ENCODE data around the gene GET4. TPM values are rescaled to one million over a fixed set of nuclear protein-coding genes. Genes with fewer than 3 reads are reported as not detected.

Gene GET4
- total RNA-seq, result 58.3 TPM

DNA sequence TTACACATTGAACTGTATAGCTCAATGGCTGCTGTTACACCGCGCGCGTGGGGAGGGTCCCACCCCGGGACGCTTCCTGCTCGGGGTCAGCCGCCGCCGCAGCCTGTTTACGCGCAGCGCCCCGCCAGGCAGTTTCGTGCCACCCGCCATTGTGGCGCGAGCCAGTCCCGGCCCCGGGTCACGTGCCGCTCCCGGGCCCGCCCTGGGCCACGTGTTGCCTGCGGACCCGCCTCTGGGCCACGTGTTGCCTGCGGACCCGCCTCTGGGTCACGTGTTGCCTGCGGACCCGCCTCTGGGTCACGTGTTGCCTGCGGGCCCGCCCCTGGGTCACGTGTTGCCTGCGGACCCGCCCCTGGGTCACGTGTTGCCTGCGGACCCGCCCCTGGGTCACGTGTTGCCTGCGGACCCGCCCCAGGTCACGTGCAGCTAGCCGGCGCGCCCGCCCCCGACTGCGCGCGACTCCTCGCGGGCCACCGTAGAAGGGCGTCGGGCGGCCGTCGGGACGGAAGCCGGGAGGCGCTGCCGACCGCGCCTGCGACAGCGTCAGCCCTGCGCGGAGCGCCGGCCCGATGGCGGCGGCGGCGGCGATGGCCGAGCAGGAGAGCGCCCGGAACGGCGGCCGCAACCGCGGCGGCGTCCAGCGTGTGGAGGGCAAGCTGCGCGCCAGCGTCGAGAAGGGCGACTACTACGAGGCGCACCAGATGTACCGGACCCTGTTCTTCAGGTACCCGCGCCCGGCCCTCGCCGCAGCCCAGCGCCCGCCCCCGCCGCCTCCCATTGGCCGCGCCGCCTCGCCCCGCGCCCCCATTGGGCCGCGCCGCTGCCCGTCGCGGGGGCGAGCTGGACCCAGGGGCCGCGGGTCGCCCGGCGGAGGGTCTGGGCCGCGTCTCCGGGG lies at the start of gene GET4:
TSS of gene GET4 (plus strand) at position 478 of the 895 bp plus-strand sequence. CDS start at position 570, 92 bp downstream.
- peak; percentile 97 for DNase-seq

DNA sequence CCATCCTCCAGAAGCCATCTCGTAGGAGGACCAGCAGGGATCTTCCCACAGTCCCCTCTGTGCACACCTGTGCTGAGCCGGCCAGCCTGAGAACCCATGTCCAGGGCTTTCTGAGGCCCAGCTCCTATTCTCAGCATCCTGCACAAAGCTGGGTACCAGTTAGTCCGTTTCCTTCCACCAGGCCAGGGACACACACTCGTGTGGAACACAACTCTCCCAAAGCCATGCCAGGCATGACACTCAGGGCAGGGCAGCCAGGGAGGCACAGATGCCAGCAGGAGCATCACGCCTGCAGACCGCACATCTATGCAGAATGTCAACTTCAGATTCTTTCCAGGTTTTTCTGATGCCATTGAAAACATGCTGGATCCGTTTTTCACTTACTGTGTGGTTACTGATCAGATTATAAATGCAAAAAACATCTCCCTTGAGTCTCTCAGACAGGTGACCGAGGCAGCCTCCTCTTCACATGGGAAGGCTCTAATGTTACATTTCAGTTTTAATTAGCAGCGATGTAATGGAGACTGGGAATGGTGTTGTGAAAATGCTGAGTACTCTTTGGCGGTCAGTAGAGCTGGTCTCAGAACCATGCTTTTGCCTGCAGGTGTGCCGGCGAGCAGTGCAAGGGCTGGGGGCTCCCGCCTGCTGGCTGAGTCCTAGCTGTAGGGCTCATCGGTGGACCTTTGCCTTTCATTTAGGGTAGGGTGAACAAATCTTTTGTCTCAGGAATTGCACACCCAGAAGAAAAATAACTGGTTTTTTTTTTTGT lies 47.4 kb upstream of the GET4 start:
- no peak for DNase-seq

GRCh38 chr7:830069-830468 lies 46.3 kb upstream of the GET4 start:
- DNase-seq, result no peak

- DNase-seq, result peak; percentile 88
These were observed 44.7 kb upstream of the GET4 start for GRCh38 chr7:831596-832166.

- peak; percentile 77 for DNase-seq
These were observed 44.0 kb upstream of the GET4 start, which contains the start of gene SUN1 for GRCh38 chr7:832167-832967. Gene SUN1 (plus strand): TSS chr7:832476. CDS start chr7:832525, 49 bp downstream.

DNA sequence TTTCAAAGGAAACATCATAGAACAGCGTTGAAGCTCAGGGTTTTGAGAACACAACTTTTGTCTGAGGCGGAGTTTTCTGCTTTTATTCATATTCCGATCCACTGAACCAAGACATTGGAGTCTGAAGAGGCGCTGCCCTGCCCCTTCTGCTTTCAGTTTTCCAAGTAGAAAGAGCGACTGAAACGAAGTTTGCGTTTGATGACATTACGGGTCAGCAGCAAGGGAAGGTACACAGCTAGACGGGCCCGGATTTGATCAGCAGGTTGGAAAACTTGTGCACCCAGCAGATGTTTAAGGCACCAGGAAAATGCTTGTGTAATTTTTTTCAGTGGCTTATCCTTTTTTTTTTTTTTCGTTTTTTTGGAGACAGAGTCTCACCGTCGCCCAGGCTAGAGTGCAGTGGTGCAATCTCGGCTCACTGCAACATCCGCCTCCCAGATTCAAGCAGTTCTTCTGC lies 43.4 kb upstream of the GET4 start:
- no peak for DNase-seq

DNA sequence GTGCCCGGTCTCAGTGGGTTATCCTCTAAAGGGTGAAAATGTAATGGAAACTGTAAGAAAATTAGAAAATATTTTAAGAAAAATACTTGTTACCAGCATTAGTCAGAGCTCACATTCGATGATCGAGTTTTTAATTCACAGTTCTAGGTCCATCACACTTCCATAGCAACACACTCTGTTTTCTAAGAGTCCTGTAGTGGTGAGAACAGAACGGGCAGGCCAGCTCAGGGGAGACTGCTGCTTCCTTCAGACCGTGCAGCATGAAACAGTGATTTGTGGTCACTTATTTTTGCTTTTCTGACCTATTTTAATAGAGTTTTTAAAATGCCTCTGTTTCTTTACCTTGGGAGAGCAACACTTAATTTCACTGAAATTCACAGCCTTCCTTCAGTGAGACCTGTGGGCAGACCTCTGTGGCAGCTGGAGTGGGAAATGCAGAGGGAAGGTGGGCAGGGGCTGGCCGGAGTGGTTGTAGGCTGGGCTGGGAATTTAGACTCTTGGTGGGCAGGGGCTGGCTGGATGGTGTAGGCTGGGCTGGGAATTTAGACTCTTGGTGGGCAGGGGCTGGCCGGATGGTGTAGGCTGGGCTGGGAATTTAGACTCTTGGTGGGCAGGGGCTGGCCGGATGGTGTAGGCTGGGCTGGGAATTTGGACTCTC lies 42.6 kb upstream of the GET4 start:
- DNase-seq, result no peak

- DNase-seq, result no peak
These were observed 42.1 kb upstream of the GET4 start for GRCh38 chr7:834277-834676.

- no peak for DNase-seq
These were observed 41.3 kb upstream of the GET4 start for GRCh38 chr7:835021-835420.

DNA sequence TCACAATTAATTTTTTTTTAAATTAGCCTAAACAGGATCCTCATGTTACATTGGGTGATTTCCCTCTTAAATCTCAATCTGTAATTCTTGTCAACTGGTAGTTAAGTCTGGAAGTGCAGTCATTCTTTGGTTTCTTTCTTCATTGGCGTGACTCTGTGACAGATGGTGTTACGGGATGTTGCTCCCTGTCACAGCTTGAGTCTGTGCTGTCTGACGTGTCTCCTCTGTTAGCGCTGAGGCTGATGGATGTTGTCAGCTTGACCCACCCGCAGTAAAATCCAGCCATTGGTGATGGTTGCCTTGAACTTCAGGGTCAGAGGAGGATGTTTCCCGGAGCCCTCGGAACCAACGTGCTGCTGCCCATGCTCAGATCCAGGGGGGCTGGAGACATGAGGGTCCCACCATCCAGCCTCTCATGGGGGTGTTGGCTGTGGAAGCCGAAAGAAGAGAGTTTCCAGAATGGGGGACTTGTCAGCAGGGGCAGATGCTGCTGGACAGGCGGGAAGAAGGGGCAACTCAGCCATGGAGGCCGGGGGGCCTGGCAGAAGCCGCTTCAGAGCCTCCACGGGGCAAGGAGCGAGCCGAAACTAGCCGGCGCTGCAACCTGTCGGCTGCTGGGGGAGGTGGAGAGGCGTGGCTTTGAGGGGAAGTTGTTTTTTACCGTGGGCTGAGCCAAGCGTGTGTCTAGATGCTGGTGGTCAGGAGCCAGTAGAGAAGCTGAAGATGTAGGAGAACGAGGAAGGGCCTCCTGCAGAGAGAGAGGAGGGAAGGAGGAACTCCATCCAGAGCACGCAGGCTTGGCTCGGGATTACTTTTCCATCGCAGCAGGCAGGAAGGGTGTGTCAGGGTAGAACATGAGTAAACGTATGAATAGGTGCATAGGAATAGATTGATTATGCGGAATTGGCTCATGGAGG lies 40.6 kb upstream of the GET4 start:
- no peak for DNase-seq

DNA sequence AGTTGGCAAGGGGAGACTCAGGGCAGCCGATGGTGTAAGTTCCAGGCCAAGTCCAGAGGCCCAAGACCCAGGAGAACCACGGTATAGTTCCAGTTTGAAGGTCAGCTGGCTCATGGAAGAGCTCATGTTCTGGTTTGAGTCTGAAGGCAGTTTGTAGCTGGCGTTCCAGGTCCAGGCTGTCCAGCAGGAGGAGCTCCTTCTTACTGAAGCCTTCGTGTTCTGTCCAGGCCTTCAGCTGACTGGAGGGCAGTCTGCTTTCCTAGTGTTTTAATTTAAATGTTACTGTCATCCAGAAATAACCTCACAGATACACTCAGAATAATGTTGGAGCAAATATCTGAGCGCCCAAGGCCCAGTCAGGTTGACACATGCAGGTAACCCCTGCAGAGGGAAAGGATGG lies 39.9 kb upstream of the GET4 start:
- DNase-seq, result peak; percentile 55

DNA sequence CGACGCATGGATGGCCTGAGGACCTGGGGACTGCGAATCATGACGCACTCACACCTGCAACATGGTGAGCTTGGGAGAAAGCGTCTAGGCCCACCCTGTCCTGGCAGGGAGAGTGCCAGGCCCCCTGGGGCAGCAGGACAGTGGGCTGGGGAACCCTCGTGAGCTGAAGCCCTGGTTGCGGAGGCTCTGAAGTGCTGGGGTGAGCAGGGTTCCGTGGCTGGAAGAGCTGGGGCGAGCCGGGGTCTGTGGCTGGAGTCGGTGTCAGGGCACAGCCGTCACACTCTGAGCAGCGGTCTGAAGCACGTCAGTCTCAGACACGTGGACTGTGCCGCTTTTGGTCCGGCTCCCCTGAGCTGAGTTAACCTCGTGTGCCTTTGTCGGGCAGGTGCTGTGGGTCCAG lies 39.4 kb upstream of the GET4 start:
- no peak for DNase-seq

DNA sequence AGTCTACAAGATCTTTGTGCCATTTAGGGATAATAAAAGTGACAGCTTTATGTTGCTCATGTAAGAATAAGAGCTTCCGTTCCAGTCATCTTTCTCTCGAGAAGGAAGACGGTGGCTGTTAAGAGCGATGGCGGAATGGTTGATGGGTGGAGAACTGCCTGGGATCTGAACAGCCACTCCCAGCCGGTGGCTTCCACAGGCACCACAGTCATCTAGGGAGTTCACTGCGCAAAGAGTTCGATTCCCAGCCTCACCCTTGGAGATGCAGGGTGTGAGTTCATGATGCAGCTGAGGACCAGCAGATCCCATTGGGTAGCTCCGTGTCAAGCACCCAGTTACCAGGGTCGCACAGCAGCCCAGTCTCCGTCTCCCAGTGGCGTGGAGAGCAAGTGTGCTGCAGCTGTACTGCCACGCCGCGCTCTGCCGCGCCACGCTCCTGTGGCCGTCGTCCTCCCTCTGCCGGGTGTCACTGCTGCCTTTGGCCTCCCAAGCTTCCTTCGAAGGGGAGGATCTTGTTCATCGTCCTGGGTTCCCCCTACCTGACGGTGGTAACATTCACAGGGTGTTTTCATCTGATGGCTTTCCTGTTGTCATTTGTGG lies 36.3 kb upstream of the GET4 start:
- no peak for DNase-seq

- DNase-seq, result no peak
These were observed 34.4 kb upstream of the GET4 start for GRCh38 chr7:841943-842342.

- DNase-seq, result peak; percentile 90
These were observed 33.8 kb upstream of the GET4 start for GRCh38 chr7:842431-843031.

- no peak for DNase-seq
These were observed 33.1 kb upstream of the GET4 start for GRCh38 chr7:843230-843629.

GRCh38 chr7:844043-844442 lies 32.3 kb upstream of the GET4 start:
- DNase-seq, result no peak

DNA sequence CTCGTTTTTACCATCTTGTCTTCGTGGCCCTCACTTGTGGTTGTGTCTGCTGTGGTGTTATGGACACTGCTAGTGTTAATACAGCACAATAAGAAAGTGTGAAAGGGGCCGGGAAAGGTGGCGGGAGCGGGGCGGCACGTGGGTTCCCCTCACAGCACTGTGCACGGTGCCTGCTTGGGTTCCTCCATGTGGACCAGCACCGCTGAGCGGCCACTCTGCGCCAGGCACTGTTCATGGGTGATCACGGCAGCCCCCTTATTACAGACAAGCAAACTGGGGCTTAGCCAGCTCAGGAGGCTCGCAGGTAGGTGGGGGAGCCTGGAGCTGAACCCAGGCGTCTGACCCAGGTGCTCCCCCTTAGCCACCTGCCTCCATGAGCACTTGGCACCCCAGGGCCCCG lies 31.8 kb upstream of the GET4 start:
- DNase-seq, result no peak

GRCh38 chr7:845091-845490 lies 31.3 kb upstream of the GET4 start:
- no peak for DNase-seq
